ENCODE measurements around the gene KIF26A. TPM values are rescaled to one million over a fixed set of nuclear protein-coding genes. Genes with fewer than 3 reads are reported as not detected.

Gene KIF26A
- total RNA-seq, 1 experiment from 2014 or later: 61.0 TPM

- Histone ChIP-seq H3K27me3 (ENCODE audit: control insufficient read depth, insufficient read depth, low read length) (peaks cover 28% of the 10 kb centered on the region), H3K4me3 (ENCODE audit: insufficient read depth, low read depth, low read length) (no peak overlapping the region), H3K36me3 (replicated peaks; ENCODE audit: control insufficient read depth, insufficient read depth, low read length) (no peaks in the 10 kb centered on the region)
- peak; percentile 55 for DNase-seq
Observed at GRCh38 chr14:104115131-104115600, 23.2 kb upstream of the KIF26A start.

- Histone ChIP-seq H3K27me3 (ENCODE audit: control insufficient read depth, insufficient read depth, low read length) (peaks cover 28% of the 10 kb centered on the region), H3K4me3 (ENCODE audit: insufficient read depth, low read depth, low read length) (no peak overlapping the region)
Observed at GRCh38 chr14:104115691-104116287, 22.6 kb upstream of the KIF26A start.

GRCh38 chr14:104116288-104116755 is 22.1 kb upstream of the KIF26A start:
- Histone ChIP-seq H3K27me3 (ENCODE audit: control insufficient read depth, insufficient read depth, low read length) (peaks cover 28% of the 10 kb centered on the region), H3K36me3 (replicated peaks; ENCODE audit: control insufficient read depth, insufficient read depth, low read length) (no peaks in the 10 kb centered on the region), H3K4me3 (ENCODE audit: insufficient read depth, low read depth, low read length) (peak overlapping the region; percentile 27; the same call in 1 of the 2 replicates)
- DNase-seq: peak; percentile 75

More at GRCh38 chr14:104115691-104116287, 22.6 kb upstream of the KIF26A start:
- no peaks in the 10 kb centered on the region for H3K36me3 ChIP-seq (replicated peaks; ENCODE audit: control insufficient read depth, insufficient read depth, low read length)
- DNase-seq: peak; percentile 39

GRCh38 chr14:104116756-104117340 is 21.5 kb upstream of the KIF26A start:
- Histone ChIP-seq H3K4me3 (ENCODE audit: insufficient read depth, low read depth, low read length) (peak overlapping the region; percentile 27; the same call in 1 of the 2 replicates), H3K27me3 (ENCODE audit: control insufficient read depth, insufficient read depth, low read length) (peaks cover 28% of the 10 kb centered on the region), H3K36me3 (replicated peaks; ENCODE audit: control insufficient read depth, insufficient read depth, low read length) (no peaks in the 10 kb centered on the region)
- DNase-seq: peak; percentile 88

GRCh38 chr14:104117341-104118005 is 20.9 kb upstream of the KIF26A start:
- Histone ChIP-seq H3K4me3 (ENCODE audit: insufficient read depth, low read depth, low read length) (peak overlapping the region; percentile 27; the same call in 1 of the 2 replicates), H3K36me3 (replicated peaks; ENCODE audit: control insufficient read depth, insufficient read depth, low read length) (no peaks in the 10 kb centered on the region), H3K27me3 (ENCODE audit: control insufficient read depth, insufficient read depth, low read length) (peaks cover 28% of the 10 kb centered on the region)
- peak; percentile 83 for DNase-seq

GRCh38 chr14:104118006-104118844 is 20.2 kb upstream of the KIF26A start:
- Histone ChIP-seq H3K27me3 (ENCODE audit: control insufficient read depth, insufficient read depth, low read length) (peaks cover 28% of the 10 kb centered on the region), H3K36me3 (replicated peaks; ENCODE audit: control insufficient read depth, insufficient read depth, low read length) (no peaks in the 10 kb centered on the region), H3K4me3 (ENCODE audit: insufficient read depth, low read depth, low read length) (no peak overlapping the region)
- DNase-seq: peak; percentile 75

GRCh38 chr14:104119119-104119487 is 19.3 kb upstream of the KIF26A start:
- DNase-seq: no peak
- H3K36me3 ChIP-seq (replicated peaks; ENCODE audit: control insufficient read depth, insufficient read depth, low read length): no peaks in the 10 kb centered on the region
- H3K4me3 ChIP-seq (ENCODE audit: insufficient read depth, low read depth, low read length): no peak overlapping the region
- H3K27me3 ChIP-seq (ENCODE audit: control insufficient read depth, insufficient read depth, low read length): peaks cover 28% of the 10 kb centered on the region

GRCh38 chr14:104119488-104120251 is 18.7 kb upstream of the KIF26A start:
- Histone ChIP-seq H3K27me3 (ENCODE audit: control insufficient read depth, insufficient read depth, low read length) (peaks cover 28% of the 10 kb centered on the region), H3K4me3 (ENCODE audit: insufficient read depth, low read depth, low read length) (no peak overlapping the region), H3K36me3 (replicated peaks; ENCODE audit: control insufficient read depth, insufficient read depth, low read length) (no peaks in the 10 kb centered on the region)
- DNase-seq: peak; percentile 58

- H3K36me3 ChIP-seq (replicated peaks; ENCODE audit: control insufficient read depth, insufficient read depth, low read length): no peaks in the 10 kb centered on the region
- H3K27me3 ChIP-seq (ENCODE audit: control insufficient read depth, insufficient read depth, low read length): peaks cover 28% of the 10 kb centered on the region
- no peak overlapping the region for H3K4me3 ChIP-seq (ENCODE audit: insufficient read depth, low read depth, low read length)
- peak; percentile 35 for DNase-seq
Observed at GRCh38 chr14:104120281-104120741, 18.1 kb upstream of the KIF26A start.

GRCh38 chr14:104121142-104121541 is 17.2 kb upstream of the KIF26A start:
- DNase-seq: no peak

GRCh38 chr14:104123879-104124278 is 14.5 kb upstream of the KIF26A start:
- no peaks in the 10 kb centered on the region; the same call in 1 of the 2 replicates for H3K27me3 ChIP-seq (ENCODE audit: control insufficient read depth, insufficient read depth, low read length)
- no peak for DNase-seq

More at GRCh38 chr14:104121142-104121541, 17.2 kb upstream of the KIF26A start:
- H3K36me3 ChIP-seq (replicated peaks; ENCODE audit: control insufficient read depth, insufficient read depth, low read length): no peaks in the 10 kb centered on the region
- peaks cover 24% of the 10 kb centered on the region for H3K27me3 ChIP-seq (ENCODE audit: control insufficient read depth, insufficient read depth, low read length)
- no peak overlapping the region for H3K4me3 ChIP-seq (ENCODE audit: insufficient read depth, low read depth, low read length)

GRCh38 chr14:104125011-104125410 is 13.4 kb upstream of the KIF26A start:
- H3K27me3 ChIP-seq (ENCODE audit: control insufficient read depth, insufficient read depth, low read length): no peaks in the 10 kb centered on the region; the same call in 1 of the 2 replicates

More at GRCh38 chr14:104123879-104124278, 14.5 kb upstream of the KIF26A start:
- H3K4me3 ChIP-seq (ENCODE audit: insufficient read depth, low read depth, low read length): no peak overlapping the region
- no peaks in the 10 kb centered on the region for H3K36me3 ChIP-seq (replicated peaks; ENCODE audit: control insufficient read depth, insufficient read depth, low read length)

GRCh38 chr14:104126753-104127152 is 11.6 kb upstream of the KIF26A start:
- Histone ChIP-seq H3K36me3 (replicated peaks; ENCODE audit: control insufficient read depth, insufficient read depth, low read length) (no peaks in the 10 kb centered on the region), H3K4me3 (ENCODE audit: insufficient read depth, low read depth, low read length) (no peak overlapping the region), H3K27me3 (ENCODE audit: control insufficient read depth, insufficient read depth, low read length) (no peaks in the 10 kb centered on the region)
- no peak for DNase-seq

More at GRCh38 chr14:104125011-104125410, 13.4 kb upstream of the KIF26A start:
- Histone ChIP-seq H3K36me3 (replicated peaks; ENCODE audit: control insufficient read depth, insufficient read depth, low read length) (no peaks in the 10 kb centered on the region), H3K4me3 (ENCODE audit: insufficient read depth, low read depth, low read length) (no peak overlapping the region)
- DNase-seq: no peak
